IPS-NIHi11 (cell line): Measurements from ENCODE around the gene MCM7.
"Not testable (repeated sequence)": the region's sequence is repeated elsewhere in the genome, so short reads cannot be mapped to it uniquely, and the experiment has no call there.

Experiments
- DNase-seq: peaks from one replicate; pipeline ENCODE4 v3.0.0; 2012; ENCODE audit warnings: mixed read lengths, low spot score

The MCM7 gene

GRCh38 chr7:100101016-100101862, at the start of gene MCM7, which contains the start of gene AP4M1:
MCM7 (minus strand) TSS chr7:100101397; CDS start chr7:100101294, 103 bp downstream.
AP4M1 (plus strand) TSS chr7:100101643; CDS start chr7:100101715, 72 bp downstream.
- DNase-seq = peak; percentile 96

DNA sequence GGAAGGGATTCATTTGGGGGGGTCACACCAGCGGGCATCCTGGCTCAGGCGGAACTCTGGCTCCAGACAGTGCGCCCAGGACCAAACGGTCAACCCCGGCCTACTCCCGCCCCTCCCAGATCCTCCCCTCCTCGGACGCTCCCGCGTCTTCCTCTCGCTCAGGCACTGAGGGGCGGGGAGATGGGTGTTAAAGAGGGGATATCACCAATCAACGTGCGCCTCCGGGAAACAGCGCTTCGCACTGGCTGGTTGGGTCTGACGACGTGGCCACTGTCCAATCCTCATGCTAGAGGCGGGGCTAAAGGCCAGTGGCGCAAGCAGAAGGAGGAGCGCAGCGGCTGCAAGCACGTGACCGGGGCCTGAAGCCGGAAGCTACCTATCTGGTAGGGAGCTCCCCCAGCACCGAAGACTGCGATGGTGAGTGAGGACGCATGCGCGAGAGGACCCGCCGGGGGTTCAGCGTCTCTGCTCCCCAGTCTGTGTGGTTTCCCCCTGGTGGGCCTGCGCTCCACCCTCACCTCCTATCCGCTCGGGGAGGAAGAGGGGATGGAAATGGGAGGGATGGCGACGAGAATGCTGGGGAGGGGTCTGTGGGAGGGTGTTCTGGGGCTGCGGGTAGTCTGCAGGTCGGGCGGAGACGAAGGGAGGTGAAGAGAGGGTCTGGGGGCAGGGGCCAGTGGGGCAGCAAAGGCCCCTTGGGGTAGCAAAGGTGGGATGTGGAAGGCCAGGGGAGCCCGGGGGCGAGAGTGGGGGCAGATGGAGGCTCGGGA, 47.5 kb upstream of the MCM7 start, which contains the start of gene LAMTOR4:
Gene LAMTOR4 (plus strand): TSS at position 360 of the 770 bp plus-strand sequence. CDS start 55 bp downstream, at position 415.
- DNase-seq = peak; percentile 99

DNA sequence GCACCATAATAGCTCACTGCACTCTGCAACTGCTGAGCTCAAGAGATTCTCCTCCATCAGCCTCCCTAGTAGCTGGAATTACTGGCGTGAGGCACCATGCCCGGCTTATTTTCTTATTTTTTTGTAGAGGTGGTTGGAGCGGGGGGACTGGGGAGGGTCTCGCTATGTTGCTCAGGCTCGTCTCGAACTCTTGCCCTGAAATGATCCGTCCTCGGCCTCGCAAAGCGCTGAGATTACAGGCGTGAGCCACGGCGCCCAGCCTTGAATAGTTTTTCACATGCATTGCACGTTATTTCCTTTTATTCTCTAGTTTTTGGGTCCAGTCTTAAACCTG, 47.0 kb upstream of the MCM7 start:
- no peak for DNase-seq

DNA sequence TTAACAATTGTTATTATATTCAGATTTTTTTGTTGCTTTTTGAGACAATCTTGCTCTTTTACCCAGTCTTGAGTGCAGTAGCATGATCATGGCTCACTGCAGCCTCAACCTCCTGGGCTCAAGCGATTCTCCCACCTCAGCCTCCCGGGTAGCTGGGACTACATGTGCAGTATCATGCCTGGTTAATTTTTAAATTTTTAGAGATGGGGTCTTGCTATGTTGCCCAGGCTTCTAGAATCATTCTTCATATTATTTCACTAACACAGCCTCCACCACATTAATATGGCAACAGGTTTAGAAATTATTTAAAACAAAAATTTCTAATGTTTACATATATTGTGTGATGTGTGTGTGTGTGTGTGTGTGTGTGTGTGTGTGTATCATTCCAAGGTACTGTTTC, 46.1 kb upstream of the MCM7 start:
- no peak for DNase-seq

- not testable (repeated sequence) for DNase-seq
Observed at GRCh38 chr7:100146350-100146749, 45.2 kb upstream of the MCM7 start.

DNA sequence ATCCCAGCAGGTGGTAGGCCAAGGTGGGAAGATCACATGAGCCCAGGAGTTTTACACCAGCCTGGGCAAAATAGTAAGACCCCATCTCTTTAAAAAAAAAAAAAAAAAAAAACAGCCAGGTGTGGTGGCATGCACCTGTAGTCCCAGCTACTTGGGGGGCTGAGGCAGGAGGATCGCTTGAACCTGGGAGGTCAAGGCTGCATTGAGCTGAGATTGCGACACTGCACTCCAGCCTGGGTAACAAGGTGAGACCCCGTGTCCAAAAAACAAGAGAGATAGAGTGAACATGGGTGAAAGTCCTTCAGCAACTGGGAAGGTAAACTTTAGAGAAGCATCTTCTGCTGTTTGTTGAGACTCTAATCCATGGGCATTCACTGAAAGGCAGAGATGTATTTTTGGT, 41.3 kb upstream of the MCM7 start:
- no peak for DNase-seq

DNA sequence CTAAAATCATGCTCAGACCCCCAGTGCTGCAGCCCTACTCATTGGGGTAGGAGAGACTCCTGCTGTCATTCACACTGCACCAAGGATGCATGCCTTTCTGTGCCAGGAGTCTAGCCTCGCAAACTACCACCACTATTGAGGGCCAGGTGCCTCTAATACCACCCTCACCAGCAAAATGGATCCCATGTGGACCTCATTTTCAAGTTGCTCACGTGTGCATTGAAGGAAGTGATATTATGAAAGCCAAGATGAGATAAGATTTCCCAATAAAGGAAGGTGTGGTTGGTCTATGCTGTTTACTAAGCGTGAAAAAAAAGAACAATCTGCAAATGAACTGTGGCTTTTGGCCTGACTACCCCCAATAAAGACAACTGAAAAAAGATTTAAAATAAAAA, 40.4 kb upstream of the MCM7 start:
- no peak for DNase-seq

GRCh38 chr7:100137851-100138760, 36.9 kb upstream of the MCM7 start:
- DNase-seq = no peak

- DNase-seq = peak; percentile 73
Observed at GRCh38 chr7:100132697-100133151, 31.5 kb upstream of the MCM7 start.

DNA sequence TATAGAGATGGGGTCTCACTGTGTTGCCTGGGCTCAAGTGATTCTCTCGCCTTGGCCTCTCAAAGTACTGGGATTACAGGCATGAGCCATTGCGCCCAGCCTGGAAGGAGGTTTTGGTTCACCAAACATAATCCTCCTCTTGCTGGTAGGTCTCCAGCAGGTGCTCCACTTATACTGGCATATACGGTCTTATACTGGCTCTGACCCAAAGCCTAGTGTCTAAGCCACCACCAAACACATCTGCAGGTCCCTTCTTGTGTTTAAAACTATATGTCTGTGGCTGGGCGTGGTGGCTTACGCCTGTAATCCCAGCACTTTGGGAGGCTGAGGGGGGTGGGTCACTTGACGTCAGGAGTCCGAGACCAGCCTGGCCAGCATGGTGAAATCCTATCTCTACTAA, 30.9 kb upstream of the MCM7 start:
- no peak for DNase-seq

DNA sequence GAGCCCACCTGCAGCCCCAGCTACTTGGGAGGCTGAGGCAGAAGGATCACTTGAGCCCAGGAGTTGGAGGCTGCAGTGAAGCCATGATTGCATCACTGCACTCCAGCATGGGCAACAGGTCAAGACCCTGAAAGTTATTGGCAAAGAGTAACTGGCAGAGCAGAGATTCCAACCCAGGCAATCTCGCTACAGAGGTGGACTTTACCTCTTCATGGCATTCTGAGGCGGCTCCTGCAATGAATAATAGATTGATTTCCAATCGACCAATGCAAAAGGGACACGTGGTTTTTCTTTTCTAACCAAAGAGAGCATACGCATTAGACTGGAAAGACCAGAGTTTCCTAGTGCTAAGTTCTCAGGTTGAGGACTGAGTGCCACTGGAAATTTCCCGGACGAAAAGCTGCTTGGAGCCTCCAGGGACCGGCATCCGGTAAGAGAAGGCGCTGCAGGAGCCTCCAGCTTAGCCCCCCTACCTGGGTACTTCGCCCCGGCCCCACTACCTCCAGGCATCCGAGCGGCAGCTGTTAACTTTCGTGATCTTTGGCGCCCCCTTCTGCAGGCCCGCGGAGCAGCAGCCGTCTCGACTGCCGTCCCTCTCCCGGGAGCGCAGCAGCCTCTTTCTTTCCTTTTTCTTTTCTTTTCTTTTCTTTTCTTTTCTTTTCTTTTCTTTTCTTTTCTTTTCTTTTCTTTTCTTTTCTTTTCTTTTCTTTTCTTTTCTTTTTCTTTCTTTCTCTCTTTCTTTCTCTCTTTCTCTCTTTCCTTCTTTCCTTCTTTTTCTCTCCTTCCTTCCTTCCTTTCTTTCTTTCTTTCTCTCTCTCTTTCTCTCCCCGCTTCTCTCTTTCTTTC, 29.6 kb upstream of the MCM7 start:
- peak; percentile 88 for DNase-seq

DNA sequence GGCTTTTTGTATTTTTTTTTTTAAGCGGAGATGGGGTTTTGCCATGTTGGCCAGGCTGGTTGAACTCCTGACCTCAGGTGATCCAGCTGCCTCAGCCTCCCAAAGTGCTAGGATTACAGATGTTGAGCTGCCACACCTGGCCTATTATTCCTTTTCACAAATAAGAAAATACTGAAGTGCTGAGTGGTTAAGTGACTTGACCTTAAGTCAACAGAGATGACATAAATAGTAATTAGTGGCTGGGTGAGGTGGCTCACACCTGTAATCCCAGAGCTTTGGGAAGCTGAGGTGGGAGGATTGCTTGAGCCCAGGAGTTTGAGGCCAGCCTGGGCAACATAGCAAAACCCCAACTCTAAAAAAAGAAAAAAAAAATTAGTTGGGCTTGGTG, 29.0 kb upstream of the MCM7 start:
- not testable (repeated sequence) for DNase-seq

DNA sequence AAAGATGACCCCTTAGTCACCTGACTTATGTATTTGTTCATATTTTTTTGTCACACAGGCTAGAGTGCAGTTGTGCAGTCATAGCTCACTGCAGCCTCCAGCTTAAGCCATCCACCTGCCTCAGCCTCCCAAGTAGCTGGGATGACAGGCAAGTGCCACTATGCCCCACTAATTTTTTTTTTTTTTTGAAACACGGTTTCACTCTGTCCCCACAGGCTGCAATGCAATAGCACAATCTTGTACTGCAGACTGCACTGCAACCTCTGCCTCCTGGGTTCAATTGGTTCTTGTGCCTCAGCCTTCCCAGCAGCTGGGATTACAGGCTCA, 27.4 kb upstream of the MCM7 start:
- DNase-seq = no peak

GRCh38 chr7:100127866-100128636, 26.9 kb upstream of the MCM7 start:
- no peak for DNase-seq

GRCh38 chr7:100126931-100127865, 26.0 kb upstream of the MCM7 start, which contains the start of gene MBLAC1:
MBLAC1 (plus strand) TSS chr7:100126967; CDS start chr7:100127396, 429 bp downstream.
- peak; percentile 87 for DNase-seq

DNA sequence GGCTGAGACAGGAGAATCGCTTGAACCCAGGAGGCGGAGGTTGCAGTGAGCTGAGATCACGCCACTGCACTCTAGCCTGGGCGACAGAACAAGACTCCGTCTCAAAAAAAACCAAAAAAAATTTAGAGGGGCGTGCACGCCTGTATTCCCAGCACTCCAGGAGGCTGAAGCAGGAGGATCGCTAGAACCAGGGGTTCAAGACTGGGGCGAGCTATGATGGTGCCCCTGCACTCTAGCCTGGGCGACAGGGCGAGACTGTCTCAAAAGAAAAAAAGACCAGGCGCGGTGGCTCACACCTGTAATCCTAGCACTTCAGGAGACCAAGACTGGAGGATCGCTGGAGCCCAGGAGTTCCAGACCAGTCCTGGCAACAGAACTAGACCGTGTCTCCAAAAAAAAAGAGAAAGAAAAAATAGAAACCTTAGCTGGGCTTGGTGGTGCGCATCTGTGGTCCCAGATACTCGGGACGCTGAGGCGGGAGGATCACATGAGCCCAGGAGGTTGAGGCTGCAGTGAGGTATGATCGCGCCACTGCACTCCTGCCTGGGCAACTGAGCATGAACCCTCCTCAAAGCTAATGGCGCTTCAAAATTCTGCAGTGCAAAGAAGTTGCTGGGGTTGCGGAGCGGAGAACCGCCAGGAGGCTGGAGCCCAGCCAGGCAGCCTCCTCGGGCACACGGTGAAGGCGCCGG, 25.2 kb upstream of the MCM7 start:
- DNase-seq = no peak

- no peak for DNase-seq
Observed at GRCh38 chr7:100124301-100125230, 23.4 kb upstream of the MCM7 start.
